ENCODE measurements around the gene LMX1A.
A peak's percentile ranks its signal among the peaks of the same experiment; 100 is the strongest.

The LMX1A gene

GRCh38 chr1:165365341-165365740, 8.8 kb upstream of the LMX1A start:
- DNase-seq, result no peak

GRCh38 chr1:165364568-165365133, 8.1 kb upstream of the LMX1A start:
- peak; percentile 81 for DNase-seq

GRCh38 chr1:165356876-165357275, 361 bp upstream of the LMX1A start:
- DNase-seq, result no peak

- DNase-seq, result no peak
Measured at GRCh38 chr1:165355139-165355976, 1.2 kb downstream of the LMX1A start.

GRCh38 chr1:165354739-165355138, 1.8 kb downstream of the LMX1A start:
- DNase-seq, result no peak

- DNase-seq, result no peak
Measured at GRCh38 chr1:165353731-165354671, 2.5 kb downstream of the LMX1A start.

- no peak for DNase-seq
Measured at GRCh38 chr1:165352442-165353293, 3.8 kb downstream of the LMX1A start.

- DNase-seq, result no peak
Measured at GRCh38 chr1:165351863-165352441, 4.6 kb downstream of the LMX1A start.

GRCh38 chr1:165350840-165351239, 5.7 kb downstream of the LMX1A start:
- DNase-seq, result no peak

- no peak for DNase-seq
Measured at GRCh38 chr1:165345502-165345901, 11.0 kb downstream of the LMX1A start.

- DNase-seq, result no peak
Measured at GRCh38 chr1:165344736-165345135, 11.8 kb downstream of the LMX1A start.

- DNase-seq, result no peak
Measured at GRCh38 chr1:165344198-165344597, 12.3 kb downstream of the LMX1A start.

- no peak for DNase-seq
Measured at GRCh38 chr1:165342587-165342986, 13.9 kb downstream of the LMX1A start.

GRCh38 chr1:165342168-165342567, 14.3 kb downstream of the LMX1A start:
- DNase-seq, result no peak

- no peak for DNase-seq
Measured at GRCh38 chr1:165339164-165339563, 17.4 kb downstream of the LMX1A start.

- no peak for DNase-seq
Measured at GRCh38 chr1:165330483-165330882, 26.0 kb downstream of the LMX1A start.

- DNase-seq, result no peak
Measured at GRCh38 chr1:165329104-165329503, 27.4 kb downstream of the LMX1A start.

GRCh38 chr1:165328136-165328535, 28.4 kb downstream of the LMX1A start:
- no peak for DNase-seq

GRCh38 chr1:165327538-165327937, 29.0 kb downstream of the LMX1A start:
- no peak for DNase-seq

GRCh38 chr1:165325460-165326203, 30.9 kb downstream of the LMX1A start:
- no peak for DNase-seq

GRCh38 chr1:165324050-165324449, 32.5 kb downstream of the LMX1A start:
- DNase-seq, result no peak

All from NCI-H1105 treated with DMSO at 0.1 percent for 48 hours (cell line).